NB4 (cell line): ENCODE results near the gene SPACDR.

Experiments
- DNase-seq: peaks from one replicate; pipeline ENCODE4 v3.0.0; 2010; ENCODE audit warnings: low read depth
- H3K4me3 ChIP-seq: one replicate; pipeline ENCODE4 v1.5.1; 2011; ENCODE audit warnings: mild to moderate bottlenecking, low read depth, low read length, moderate library complexity
- MYC ChIP-seq: IDR thresholded peaks from 2 replicates; pipeline ENCODE4 v1.6.1; 2011; ENCODE audit warnings: low read depth, low read length
- POLR2A ChIP-seq: IDR thresholded peaks from 2 replicates; pipeline ENCODE4 v1.6.1; 2011; ENCODE audit warnings: mild to moderate bottlenecking; ENCODE audit not compliant: insufficient read length; ENCODE audit errors: extremely low read depth
- TF ChIP-seq, protein P1 (sequence below): IDR thresholded peaks from one replicate; pipeline ENCODE4 v1.5.1; 2012; ENCODE audit warnings: low read depth, low read length
- TF ChIP-seq, protein P2 (sequence below): IDR thresholded peaks from 2 replicates; pipeline ENCODE4 v1.6.1; 2011; ENCODE audit warnings: low read depth, low read length

Gene SPACDR

DNA sequence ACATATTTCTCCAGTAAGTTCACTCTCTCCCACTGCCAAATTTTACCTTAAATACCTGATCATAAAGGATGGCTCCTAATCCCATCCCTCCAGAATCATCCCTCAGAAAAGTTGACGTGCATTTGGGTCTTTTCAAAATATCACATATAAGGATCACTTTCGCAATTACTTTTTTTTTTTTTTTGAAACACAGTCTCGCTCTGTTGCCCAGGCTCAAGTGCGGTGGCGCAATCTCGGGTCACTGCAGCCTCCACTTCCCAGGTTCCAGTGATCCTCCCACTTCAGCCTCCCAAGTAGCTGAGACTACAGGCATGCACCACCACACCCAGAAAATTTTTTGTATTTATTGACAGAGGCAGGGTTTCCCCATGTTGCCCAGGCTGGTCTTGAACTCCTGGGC is 53.0 kb downstream of the SPACDR start:
- no peak for TF ChIP-seq POLR2A
- no peak for TF ChIP-seq MYC
- TF ChIP-seq, protein P1, sequence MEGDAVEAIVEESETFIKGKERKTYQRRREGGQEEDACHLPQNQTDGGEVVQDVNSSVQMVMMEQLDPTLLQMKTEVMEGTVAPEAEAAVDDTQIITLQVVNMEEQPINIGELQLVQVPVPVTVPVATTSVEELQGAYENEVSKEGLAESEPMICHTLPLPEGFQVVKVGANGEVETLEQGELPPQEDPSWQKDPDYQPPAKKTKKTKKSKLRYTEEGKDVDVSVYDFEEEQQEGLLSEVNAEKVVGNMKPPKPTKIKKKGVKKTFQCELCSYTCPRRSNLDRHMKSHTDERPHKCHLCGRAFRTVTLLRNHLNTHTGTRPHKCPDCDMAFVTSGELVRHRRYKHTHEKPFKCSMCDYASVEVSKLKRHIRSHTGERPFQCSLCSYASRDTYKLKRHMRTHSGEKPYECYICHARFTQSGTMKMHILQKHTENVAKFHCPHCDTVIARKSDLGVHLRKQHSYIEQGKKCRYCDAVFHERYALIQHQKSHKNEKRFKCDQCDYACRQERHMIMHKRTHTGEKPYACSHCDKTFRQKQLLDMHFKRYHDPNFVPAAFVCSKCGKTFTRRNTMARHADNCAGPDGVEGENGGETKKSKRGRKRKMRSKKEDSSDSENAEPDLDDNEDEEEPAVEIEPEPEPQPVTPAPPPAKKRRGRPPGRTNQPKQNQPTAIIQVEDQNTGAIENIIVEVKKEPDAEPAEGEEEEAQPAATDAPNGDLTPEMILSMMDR = no peak
- TF ChIP-seq, protein P2, sequence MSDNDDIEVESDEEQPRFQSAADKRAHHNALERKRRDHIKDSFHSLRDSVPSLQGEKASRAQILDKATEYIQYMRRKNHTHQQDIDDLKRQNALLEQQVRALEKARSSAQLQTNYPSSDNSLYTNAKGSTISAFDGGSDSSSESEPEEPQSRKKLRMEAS = no peak
- DNase-seq = no peak
- H3K4me3 ChIP-seq = no peak overlapping the region

DNA sequence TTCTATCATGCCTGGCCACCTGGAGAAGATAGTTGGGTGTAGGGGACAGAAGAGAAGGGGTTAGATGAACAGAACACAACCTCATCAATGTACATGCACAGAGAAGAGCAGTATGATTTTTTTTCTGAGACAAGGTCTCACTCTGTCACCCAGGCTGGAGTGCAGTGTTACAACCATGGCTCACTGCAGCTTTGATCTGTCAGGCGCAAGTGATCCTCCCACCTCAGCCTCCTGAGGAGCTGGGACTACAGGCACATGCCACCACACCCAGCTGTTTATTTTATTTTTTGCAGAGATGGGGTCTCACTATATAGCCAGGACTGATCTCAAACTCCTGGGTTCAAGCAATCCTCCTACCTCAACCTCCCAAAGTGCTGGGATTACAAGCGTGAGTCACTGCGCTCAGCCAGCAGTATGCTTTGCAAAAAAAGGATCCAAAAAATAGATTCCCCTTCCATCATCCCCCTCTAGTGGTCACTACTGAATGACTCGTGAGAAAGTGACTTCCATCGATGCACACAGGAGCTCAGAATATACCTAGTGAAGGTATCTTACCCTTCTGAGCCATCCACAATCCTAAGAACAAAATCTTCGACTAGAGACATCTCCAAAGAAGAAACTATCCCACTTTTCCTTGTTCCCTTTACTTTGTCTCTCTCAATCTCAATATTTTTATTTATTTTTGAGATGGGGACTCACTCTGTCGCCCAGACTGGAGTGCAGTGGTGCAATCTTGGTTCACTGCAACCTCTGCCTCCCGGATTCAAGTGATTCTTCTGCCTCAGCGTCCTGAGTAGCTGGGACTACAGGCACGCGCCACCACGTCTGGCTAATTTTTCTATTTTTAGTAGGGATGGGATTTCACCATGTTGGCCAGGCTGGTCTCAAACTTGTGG is 56.5 kb downstream of the SPACDR start:
- DNase-seq = peak; percentile 88
- H3K4me3 ChIP-seq = no peak overlapping the region
- TF ChIP-seq, protein P1 = peak; percentile 94
- TF ChIP-seq POLR2A = no peak
- TF ChIP-seq, protein P2 = peak; percentile 57
- TF ChIP-seq MYC = no peak

DNA sequence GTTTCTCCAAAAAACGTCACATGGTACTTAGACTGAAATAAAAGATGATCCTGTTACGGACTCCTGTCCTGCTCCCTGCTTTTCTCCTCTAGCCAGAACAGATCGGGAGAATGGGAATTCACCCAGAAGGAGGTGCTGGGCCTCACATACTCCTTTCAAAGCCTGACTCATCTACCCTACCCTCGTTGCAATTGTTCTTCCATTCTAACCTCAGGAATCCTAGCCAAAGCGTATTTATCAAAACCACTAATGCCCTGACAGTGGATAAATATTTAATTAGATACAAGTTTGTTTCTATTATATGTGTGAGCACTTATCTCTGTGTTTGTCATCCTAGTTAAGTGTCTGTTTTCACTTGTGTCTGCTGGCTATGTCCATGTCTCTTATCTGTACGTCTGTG is 57.3 kb downstream of the SPACDR start:
- TF ChIP-seq, protein P1 = no peak
- no peak for TF ChIP-seq MYC
- TF ChIP-seq, protein P2 = no peak
- no peak for TF ChIP-seq POLR2A
- no peak overlapping the region for H3K4me3 ChIP-seq
- no peak for DNase-seq
